HG03095 (cell line): ENCODE results near the gene H6PD.

Source experiments
- ATAC-seq: cut with Tn5 transposase; IDR thresholded peaks from one replicate; pipeline ENCODE4 v1.9.1; 2021; ENCODE audit warnings: moderate library complexity; ENCODE audit not compliant: unreplicated experiment

The H6PD gene

DNA sequence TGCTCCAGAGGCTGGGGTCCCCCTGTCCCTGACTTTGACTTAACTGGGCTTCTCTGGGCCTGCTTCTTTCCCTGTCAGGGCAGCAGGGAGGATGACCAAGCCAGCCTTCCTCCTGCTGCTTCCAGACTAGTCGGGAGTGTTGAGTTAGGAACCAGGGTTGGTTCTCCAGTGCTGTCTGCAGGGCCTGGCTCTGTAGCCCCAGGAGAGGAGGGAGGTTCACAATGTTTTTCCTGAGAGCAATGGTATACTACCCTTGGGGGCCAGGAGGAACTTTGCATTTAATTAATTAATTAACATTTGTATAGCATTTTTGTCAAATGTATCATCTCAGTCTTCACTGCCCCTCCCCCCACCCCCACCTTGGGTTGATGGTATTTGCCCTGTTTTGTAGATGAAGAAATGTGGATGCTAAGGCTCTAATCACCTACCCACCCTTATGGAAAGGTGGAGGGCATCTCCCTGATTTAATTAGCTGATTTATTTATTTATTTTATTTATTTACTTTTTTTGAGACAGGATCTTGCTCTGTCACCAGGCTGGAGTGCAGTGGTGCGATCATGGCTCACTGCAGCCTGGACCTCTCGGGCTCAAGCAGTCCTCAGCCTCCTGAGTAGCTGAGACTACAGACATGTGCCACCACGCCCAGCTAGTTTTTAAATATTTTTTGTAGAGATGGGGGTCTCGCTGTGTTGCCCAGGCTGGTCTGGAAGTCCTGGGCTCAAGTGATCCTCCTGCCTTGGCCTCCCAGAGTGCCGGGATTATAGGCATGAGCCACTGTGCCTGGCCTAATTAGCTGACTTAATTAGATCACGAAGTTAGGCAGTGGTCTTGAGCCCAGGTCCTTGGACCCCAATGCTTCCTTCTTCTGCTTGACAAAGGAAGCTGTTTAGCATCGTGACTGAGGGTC lies 6.6 kb downstream of the H6PD start:
- ATAC-seq, result no peak

DNA sequence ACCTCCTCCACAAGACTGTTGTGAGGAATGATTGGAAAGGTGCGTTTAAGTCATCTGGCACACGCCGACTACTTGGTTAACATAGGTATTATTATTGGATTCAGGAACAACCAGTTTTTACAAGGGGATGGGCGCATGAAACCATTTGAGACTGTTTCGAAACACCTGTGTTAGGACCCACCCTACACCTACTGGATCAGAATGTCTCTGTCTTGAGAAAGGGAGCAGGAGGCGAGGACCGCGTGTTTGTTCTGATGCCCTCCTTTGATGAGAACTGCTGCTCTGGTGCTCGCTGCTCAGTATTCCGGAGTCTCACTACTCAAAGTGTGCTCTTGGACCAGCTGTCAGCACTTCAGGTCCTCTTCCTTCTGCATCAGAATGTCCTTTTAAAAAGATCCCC lies 7.3 kb downstream of the H6PD start:
- no peak for ATAC-seq

DNA sequence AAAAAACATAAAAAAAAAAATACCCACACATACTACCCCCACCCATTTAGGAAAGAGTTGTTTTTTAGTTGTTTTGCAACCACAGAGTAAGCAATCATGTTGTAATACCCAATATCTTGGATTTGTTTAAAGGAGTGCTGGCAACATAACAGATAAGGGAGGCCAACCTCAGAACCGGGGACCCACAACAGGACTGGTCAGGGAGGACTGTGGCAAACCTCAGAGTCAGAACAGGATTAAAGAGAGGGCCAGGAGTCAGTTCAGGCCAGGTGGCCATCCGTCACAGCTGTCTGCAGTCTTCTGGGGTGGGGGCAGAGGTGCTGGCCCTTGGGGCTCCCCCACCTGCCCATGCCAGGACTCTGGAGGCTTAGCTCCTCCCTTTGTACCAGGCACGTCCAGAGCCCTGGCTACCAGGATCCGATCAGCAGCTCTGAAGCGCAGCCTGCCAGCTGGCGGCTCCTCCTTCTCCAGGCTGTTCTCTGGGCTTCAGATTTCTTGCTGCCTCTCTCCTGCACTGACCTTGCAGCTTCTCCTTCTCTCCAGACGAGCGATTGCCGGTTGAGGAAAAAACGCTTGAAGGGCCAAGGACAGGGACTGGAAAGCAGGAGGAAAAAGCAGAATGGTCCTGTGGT lies 7.9 kb downstream of the H6PD start:
- ATAC-seq, result no peak

DNA sequence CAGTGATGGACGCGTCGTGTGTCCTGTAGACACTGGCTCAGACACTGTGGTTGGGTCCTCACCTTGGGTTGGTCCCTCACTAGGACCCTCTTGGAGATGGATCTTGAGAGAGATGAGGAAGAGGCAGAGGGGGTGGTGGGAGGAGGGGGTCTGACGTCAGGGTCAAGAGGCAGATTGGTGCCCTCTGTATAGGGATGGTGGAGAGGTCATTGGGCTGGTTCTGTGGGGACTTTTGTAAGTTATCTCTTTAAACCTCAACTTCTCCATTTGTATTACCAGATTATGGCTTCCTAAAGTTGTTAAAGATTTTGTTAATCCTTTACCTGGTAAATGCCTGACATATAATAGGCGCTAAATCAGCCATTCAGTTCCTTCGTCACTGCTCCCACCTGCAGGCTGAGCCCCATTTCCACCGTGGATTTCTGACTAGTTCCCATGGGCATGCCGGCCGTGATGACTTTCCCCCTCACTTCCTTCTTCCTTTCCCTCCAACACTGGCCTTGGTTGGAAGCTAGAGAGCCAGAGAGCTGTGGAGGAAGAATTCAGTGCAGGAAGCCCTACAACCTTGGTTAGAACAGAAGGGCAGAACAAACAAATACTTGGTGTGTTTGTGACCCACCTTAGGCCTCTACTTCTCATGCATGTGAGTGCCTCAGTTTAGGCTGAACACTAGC lies 8.6 kb downstream of the H6PD start:
- ATAC-seq, result no peak

DNA sequence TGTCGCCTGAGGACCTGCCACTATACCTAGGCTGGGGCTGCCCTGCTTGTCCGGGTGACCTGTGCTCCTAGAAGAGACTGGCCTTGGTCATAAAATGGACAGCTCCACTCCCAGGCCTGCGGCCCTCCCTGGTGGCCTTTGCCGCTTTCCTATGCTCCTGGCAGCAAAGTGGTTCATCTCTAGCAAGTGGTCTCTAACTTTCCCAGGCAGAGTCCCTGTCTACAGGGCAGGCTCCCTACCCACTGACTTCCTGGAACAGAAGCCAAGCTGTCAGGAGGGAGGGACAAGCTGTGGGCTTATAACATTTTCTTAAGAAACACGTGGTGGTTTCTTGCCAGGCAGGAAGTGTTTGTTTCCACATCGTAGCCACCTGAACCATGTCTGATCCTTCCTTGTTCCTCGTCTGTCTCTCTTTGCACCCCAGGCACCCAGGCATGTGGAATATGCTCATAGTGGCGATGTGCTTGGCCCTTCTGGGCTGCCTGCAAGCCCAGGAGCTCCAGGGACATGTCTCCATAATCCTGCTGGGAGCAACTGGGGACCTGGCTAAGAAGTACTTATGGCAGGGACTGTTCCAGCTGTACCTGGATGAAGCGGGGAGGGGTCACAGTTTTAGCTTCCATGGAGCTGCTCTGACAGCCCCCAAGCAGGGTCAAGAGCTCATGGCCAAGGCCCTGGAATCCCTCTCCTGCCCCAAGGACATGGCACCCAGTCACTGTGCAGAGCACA lies 10.1 kb downstream of the H6PD start:
- no peak for ATAC-seq

DNA sequence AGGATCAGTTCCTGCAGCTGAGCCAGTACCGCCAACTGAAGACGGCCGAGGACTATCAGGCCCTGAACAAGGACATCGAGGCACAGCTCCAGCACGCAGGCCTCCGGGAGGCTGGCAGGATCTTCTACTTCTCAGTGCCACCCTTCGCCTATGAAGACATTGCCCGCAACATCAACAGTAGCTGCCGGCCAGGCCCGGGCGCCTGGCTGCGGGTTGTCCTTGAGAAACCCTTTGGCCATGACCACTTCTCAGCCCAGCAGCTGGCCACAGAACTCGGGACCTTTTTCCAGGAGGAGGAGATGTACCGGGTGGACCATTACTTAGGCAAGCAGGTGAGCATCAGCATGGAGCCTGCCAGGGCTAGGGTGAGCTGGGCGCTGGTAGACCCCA lies 10.7 kb downstream of the H6PD start:
- no peak for ATAC-seq

DNA sequence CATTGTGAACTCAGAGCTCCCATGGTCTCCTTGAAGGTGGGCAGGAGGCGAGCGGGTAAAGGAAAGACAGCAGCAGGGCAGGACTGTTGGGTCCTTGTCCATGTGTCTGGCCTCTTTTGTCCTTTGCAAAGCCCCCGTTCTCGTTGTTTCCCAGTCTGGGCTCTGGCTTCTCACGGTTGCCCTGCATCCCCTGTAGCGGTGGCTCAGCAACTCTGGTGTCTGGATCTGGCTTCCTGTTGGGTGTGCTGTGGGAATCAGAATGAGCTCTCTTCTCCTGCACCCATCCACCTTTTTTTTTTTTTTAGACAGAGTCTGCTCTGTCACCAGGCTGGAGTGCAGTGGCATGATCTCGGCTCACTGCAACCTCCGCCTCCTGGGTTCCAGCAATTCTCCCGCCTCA lies 11.1 kb downstream of the H6PD start:
- no peak for ATAC-seq

DNA sequence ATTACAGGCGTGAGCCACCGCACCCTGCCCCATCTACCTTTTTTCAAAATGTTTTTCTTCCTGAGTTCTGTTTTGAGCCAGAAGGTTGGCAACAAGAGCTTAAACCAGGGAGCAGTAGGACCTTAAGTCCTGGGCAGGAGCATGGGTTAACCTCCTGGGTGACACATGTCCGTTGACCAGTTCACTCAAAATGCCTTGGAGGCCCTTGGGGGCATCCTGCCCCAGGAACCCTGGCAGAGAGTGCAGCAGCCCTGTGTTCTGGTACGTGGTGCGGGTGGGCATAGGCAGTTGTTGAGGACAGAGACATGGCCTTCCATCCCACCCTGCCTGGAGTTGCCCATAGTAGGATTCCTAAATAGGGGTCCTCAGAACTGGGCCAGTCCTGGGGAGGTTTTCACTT lies 11.6 kb downstream of the H6PD start:
- ATAC-seq, result no peak

DNA sequence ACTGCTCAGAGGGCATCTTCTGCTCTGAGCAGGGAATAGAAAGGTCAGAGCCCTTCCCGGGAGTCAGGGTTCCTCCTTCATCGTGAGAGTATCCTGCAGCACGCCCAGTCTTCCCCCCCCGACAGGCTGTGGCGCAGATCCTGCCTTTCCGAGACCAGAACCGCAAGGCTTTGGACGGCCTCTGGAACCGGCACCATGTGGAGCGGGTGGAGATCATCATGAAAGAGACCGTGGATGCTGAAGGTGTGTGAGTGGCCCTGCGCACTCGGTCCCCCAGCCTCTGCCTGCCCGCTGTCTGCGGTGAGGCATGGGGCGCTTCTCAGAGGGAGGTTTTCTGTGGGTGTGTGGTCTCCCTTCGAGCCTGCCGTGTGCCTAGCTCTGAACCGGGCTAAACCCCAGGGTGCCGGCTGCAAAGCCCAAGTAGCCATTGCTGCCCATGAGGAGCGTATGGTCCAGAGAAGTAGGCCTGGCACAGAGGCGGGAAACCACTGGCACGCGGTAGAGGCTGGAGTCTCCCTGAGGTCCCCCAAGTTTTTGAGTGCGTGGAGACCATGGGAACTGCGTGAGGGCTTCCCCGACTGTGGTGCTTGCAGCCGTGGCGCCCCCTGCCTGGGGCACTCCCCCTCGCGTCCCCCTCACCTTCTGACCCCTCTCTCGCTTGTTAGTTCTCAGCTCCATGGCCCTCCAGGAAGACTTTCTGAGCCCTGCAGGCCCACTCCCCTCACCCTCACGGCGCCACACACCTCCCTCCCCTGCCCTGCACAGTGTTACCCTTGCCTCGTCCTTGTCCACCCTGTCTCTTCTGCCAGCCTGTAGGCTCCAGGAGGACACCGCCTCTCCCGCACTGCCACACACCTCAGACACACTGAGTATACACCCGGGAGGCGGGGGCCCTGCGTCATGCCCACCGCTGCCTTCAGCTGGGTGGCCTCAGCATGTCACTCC lies 12.5 kb downstream of the H6PD start:
- ATAC-seq, result no peak

DNA sequence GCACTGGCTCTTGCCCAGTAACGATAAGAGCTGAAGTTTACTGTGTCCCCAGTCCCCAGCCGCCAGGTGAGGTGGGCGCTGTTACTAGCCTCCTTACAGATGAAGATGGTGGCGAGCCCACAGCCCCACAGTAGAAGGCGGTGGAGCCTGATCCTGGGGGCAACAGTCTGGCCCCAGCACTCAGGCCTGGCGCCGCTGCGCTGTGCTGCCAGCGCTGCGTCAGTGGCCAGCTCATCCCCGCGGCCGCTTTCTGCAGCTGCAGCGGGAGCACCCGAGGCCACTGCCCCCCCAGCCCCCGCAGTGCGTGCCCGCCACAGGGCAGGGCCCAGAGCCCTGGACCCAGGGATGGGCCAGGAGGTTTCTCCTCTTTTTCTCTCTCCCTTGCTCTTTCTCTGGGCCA lies 13.3 kb downstream of the H6PD start:
- no peak for ATAC-seq

DNA sequence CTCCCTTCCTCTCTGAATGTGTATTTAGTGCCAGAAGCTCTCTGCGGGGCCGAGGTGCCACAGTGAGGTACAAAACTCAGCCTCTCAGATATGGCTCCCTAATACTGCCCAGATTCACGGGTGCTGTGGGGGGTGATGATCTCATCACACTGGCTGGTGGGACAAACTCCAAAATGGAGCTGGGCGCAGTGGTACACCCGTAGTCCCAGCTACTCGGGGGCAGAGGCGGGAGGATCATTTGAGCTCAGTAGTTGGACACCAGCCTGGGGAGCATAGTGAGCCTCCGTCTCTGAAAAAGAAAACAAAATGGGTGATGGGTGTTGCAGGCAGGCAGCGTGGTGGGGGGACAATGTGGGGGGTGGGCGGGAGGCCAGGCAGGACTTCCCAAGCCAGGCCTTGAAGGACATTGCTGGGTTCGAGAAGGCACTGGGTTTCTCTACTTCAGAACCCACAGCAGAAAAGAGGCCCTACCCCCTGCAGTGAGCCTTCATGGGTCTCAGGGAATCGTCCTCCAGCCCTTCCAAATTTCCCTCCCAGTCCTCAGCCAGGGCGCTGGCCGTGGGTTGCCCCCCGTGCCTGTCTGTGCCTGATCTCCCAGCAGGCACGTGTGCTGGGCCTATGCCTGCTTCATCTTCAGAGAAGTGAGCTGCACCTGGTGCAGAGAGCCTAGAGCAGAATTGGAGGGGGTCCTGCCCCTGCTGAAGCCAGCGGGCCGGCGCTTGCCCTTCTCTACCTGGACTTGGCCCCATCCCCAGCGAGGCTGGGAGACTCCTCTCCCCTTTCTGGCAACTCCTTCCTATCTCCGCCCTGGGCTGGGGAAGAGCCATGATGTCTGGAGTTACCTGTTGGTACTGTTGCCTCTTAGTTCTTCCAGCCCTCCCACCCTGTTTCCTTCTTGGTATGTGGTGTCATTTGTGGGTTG lies 14.0 kb downstream of the H6PD start:
- ATAC-seq, result no peak

DNA sequence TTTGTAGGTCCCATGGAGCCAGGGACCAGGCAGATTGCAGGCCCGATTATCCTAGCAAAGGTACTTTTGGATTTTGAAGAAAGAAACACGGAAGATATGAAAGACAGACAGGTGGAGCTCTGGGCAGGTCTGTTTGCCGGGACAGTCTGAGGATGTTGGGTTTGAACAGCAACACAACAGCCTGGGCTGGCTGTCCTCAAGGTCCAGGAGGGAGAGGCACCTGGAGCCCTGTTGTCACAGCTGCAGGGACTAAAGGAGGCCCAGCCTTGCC lies 14.6 kb downstream of the H6PD start:
- ATAC-seq, result no peak

DNA sequence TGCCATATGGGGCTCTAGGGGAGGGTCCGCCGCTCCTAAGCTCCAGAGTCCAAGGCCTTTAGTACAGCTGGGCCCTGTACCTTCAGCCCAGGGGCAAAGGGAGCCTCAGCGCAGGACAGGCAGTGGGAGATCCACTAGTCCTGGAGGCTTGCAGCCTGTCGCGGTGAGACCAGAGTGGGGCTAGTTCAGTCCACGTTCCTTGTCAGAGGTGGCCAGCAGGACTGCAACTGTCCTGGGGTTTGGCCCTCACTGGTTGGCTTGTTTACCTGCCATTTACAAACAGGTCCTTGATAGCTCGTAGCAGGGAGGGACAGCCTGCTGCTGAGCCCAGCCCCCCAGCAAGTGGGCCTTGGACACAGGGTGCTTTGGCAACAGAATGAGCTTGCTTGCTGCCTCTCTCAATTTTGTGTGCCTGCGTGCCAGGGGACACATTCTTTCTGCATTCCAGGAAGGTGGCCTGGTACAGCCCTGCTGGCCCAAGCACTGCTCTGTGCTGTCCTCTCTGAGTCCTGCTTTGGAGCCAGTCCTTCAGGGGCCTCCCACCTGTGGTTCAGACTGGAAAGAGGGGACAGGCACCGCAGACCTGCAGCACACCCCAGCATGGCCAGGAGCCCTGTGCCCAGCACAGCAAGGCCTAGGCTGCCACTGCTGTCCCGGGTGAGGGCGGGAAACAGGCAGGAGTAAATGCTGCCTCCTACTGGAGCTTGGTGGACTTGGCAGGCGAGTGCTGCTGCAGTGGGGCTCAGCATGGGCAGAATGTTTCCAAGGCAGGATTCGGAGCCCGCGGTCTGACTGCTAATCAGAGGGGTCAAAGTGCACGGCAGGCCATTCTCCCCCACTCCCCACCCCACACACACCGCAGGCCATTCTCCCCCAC lies 15.2 kb downstream of the H6PD start:
- ATAC-seq, result no peak

DNA sequence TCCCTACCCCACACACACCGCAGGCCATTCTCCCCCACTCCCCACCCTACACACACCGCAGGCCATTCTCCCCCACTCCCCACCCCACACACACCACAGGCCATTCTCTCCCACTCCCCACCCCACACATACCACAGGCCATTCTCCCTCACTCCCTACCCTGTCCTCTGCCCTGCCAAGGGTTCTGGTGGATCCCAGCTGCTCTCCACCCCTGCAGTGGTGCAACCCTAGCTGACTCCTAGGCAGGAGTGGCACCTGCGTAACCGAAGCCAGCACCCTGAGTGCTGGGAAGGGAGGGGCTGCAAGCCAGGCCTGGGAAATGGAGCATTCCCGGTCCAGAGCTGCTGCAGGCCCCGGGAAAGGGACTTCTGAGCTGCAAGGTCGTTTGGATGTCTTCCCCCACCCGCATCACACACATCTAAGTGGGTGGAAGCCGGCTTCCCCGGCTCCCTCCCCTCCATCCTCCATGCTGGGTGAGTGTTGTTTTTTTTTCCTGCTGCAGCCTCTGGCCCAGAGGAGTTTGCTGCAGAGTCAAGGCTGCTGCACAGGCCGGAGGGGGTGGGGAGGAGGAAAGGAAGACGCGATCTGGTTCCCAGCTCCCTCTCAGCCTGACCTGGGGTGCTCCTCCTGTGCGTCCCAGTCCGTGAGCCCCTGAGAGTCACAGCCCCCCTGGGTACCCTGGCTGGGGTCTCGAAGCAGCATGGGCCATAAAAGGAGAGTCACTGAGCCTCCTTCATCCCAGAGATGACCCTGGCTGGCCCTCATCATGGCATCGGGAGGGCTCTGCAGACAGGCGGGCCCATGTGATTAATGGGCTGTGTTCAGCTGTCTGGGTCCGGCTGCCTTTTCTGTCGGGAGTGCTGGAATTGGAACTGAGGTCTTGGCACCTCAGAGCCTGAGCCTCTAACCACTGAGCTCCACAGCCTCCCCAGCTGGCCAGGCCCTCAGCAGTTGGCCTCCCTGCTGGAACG lies 16.1 kb downstream of the H6PD start:
- ATAC-seq, result no peak

DNA sequence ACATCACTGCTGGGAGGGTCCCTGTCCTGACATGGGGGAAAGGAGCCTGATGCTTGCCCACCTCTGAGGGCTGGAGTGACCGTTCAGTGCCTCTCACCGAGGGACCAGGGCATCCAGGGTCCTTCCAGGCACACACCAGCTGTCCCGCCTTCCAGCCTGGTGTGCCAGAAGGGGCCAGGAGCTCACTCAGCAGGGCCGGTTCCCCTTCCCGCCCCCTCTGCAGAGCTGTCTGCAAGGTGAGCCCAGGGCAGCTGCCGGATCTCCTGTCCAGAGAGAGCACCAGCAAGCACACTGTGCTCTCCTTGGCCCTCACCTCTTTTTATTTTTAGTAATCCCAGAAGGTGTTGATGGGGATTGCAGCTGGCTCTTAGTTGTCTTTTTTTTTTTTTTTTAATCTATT lies 16.9 kb downstream of the H6PD start:
- ATAC-seq, result no peak

DNA sequence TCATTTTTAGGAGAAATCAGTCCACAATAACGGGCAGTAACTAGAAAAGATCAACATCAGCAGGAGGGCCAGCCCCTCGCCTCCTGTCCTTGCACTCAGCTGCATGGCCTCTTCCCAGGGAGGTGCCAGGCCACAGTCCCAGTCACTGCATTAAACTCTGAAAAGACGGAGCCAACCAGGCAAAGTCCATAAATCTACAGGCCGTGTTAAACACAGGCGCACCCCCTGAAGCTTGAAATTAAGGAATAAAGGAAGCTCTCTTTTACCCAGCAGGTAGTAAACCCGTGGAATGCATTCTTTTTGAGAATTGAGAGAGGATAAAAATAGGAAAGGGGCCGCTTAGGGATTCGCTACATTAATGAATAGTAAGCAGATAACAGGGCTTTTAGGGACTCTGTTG lies 18.4 kb downstream of the H6PD start:
- ATAC-seq, result no peak

DNA sequence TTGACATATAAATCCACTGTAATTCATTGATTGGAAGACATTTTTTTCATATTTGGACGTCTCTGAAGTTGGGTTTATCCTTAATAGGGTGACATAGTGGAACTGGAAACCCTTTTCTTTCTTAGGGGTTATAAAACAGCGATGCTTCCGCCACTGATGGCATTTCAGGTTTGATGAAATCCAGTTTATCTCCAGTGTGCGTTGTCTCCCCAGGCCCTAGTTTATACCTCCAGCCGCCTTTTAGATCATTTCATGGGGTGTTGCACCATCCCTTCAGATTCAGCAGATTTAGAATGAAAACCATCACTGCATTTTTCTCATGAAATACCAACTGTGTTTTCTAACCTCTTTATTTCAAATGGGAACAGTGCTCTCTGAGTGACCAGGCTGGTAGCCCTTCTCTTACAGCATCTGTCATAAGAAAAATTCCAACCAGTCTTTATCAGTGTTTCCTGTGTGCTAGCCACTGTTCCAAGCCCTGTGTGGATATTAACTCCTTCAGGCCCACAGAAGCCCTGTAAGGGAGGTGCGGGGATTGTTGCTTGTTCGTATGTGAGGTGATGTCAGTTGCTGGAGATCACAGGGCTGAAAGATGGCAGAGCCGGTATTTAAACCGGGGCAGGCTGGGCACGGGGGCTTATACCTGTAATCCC lies 19.0 kb downstream of the H6PD start:
- ATAC-seq, result no peak
